ENCODE data around the gene MPV17L.
"Not testable (repeated sequence)": the region's sequence is repeated elsewhere in the genome, so short reads cannot be mapped to it uniquely, and the experiment has no call there.

MPV17L gene

GRCh38 chr16:15395631-15396508 is at the start of gene MPV17L:
Gene MPV17L (plus strand): TSS chr16:15395754. CDS start chr16:15395898, 144 bp downstream.
- DNase-seq (ENCODE audit: low read depth, low spot score): not testable (repeated sequence)

GRCh38 chr16:15348721-15349120 is 46.8 kb upstream of the MPV17L start:
- not testable (repeated sequence) for DNase-seq (ENCODE audit: low read depth, low spot score)

GRCh38 chr16:15351251-15351650 is 44.3 kb upstream of the MPV17L start:
- DNase-seq (ENCODE audit: low read depth, low spot score): not testable (repeated sequence)

- not testable (repeated sequence) for DNase-seq (ENCODE audit: low read depth, low spot score)
Measured at GRCh38 chr16:15351745-15352144, 43.8 kb upstream of the MPV17L start.

GRCh38 chr16:15352852-15353251 is 42.7 kb upstream of the MPV17L start:
- not testable (repeated sequence) for DNase-seq (ENCODE audit: low read depth, low spot score)

- not testable (repeated sequence) for DNase-seq (ENCODE audit: low read depth, low spot score)
Measured at GRCh38 chr16:15354846-15355245, 40.7 kb upstream of the MPV17L start.

GRCh38 chr16:15357495-15357894 is 38.1 kb upstream of the MPV17L start:
- DNase-seq (ENCODE audit: low read depth, low spot score): not testable (repeated sequence)

- DNase-seq (ENCODE audit: low read depth, low spot score): not testable (repeated sequence)
Measured at GRCh38 chr16:15378194-15378593, 17.4 kb upstream of the MPV17L start, which contains the start of gene NPIPA5. Gene NPIPA5 (minus strand): TSS chr16:15378294. CDS start chr16:15378294, 0 bp downstream.

- DNase-seq (ENCODE audit: low read depth, low spot score): not testable (repeated sequence)
Measured at GRCh38 chr16:15382810-15383209, 12.7 kb upstream of the MPV17L start.

- not testable (repeated sequence) for DNase-seq (ENCODE audit: low read depth, low spot score)
Measured at GRCh38 chr16:15388060-15388459, 7.5 kb upstream of the MPV17L start.

GRCh38 chr16:15389916-15390315 is 5.6 kb upstream of the MPV17L start:
- DNase-seq (ENCODE audit: low read depth, low spot score): not testable (repeated sequence)

GRCh38 chr16:15393025-15393424 is 2.5 kb upstream of the MPV17L start:
- DNase-seq (ENCODE audit: low read depth, low spot score): not testable (repeated sequence)

GRCh38 chr16:15396509-15396829 is 915 bp downstream of the MPV17L start:
- not testable (repeated sequence) for DNase-seq (ENCODE audit: low read depth, low spot score)

GRCh38 chr16:15396948-15397594 is 1.5 kb downstream of the MPV17L start:
- DNase-seq (ENCODE audit: low read depth, low spot score): no peak

- DNase-seq (ENCODE audit: low read depth, low spot score): no peak
Measured at GRCh38 chr16:15398618-15399316, 3.2 kb downstream of the MPV17L start.

- no peak for DNase-seq (ENCODE audit: low read depth, low spot score)
Measured at GRCh38 chr16:15399317-15399716, 3.8 kb downstream of the MPV17L start.

- not testable (repeated sequence) for DNase-seq (ENCODE audit: low read depth, low spot score)
Measured at GRCh38 chr16:15400314-15400713, 4.8 kb downstream of the MPV17L start.

GRCh38 chr16:15401972-15402371 is 6.4 kb downstream of the MPV17L start:
- no peak for DNase-seq (ENCODE audit: low read depth, low spot score)

GRCh38 chr16:15403392-15403995 is 7.9 kb downstream of the MPV17L start:
- DNase-seq (ENCODE audit: low read depth, low spot score): no peak

GRCh38 chr16:15404091-15404490 is 8.5 kb downstream of the MPV17L start:
- DNase-seq (ENCODE audit: low read depth, low spot score): not testable (repeated sequence)

- no peak for DNase-seq (ENCODE audit: low read depth, low spot score)
Measured at GRCh38 chr16:15404792-15405191, 9.2 kb downstream of the MPV17L start.

- DNase-seq (ENCODE audit: low read depth, low spot score): not testable (repeated sequence)
Measured at GRCh38 chr16:15407756-15408155, 12.2 kb downstream of the MPV17L start.
